Measurements from ENCODE around the gene TMEM141.

DNA sequence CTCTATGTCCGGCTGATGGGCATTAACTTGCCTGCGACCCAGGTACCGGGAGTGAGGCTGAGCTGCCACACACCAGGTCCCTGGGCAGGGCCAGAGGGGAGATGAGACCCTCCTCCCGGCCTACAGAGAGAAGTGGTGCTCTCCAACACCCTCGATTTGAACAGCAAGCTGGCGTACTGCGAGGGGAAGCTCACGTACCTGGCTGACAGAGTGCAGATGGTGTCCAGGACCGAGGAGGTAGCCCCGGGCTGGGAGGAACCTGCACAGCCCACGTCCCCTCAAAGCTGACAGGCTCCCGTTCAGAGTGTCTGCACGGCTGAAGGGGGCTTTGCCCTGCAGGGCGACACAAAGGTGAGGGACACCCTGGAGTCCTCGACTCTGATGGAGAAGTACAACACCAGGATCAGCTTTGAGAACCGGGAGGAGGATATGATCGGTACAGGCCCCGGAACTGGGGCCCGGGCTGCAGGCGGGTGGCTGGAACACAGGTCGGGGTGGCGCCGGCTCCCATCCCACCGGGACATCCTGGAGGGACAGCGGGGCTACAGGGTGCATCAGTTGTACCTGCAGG lies 15.6 kb downstream of the TMEM141 start:
- TF ChIP-seq, protein P1, sequence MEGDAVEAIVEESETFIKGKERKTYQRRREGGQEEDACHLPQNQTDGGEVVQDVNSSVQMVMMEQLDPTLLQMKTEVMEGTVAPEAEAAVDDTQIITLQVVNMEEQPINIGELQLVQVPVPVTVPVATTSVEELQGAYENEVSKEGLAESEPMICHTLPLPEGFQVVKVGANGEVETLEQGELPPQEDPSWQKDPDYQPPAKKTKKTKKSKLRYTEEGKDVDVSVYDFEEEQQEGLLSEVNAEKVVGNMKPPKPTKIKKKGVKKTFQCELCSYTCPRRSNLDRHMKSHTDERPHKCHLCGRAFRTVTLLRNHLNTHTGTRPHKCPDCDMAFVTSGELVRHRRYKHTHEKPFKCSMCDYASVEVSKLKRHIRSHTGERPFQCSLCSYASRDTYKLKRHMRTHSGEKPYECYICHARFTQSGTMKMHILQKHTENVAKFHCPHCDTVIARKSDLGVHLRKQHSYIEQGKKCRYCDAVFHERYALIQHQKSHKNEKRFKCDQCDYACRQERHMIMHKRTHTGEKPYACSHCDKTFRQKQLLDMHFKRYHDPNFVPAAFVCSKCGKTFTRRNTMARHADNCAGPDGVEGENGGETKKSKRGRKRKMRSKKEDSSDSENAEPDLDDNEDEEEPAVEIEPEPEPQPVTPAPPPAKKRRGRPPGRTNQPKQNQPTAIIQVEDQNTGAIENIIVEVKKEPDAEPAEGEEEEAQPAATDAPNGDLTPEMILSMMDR (IDR thresholded peaks at IDR 0.05) = no peak
- TF ChIP-seq EZH2 (IDR thresholded peaks at IDR 0.05) (no peak), EZH2phosphoT487 (IDR thresholded peaks at IDR 0.05) (no peak)
